ENCODE data around the gene SIK3.
"Not testable (repeated sequence)": the region's sequence is repeated elsewhere in the genome, so short reads cannot be mapped to it uniquely, and the experiment has no call there.

- TF ChIP-seq POLR2A (IDR thresholded peaks at IDR 0.05; ENCODE audit: low read depth, low read length); CTCF (IDR thresholded peaks at IDR 0.05; ENCODE audit: extremely low read depth in 1 of 2, insufficient read depth in 1 of 2, low read depth in 1 of 2, low read length in 2 of 2); FOS (IDR thresholded peaks at IDR 0.05; ENCODE audit: borderline replicate concordance, insufficient read depth, low read length); EZH2 (IDR thresholded peaks at IDR 0.05; ENCODE audit: borderline replicate concordance, low read depth, low read length, severe bottlenecking); POLR2AphosphoS5 (IDR thresholded peaks at IDR 0.05; ENCODE audit: insufficient read depth, low read depth, low read length): not testable (repeated sequence)
Measured at GRCh38 chr11:117137223-117138086, 39.2 kb upstream of the SIK3 start.

All from endothelial cell of umbilical vein (primary cell).